SIG-M5 treated with dmso at 0.1 percent for 504 hours (cell line): Measurements from ENCODE around the gene EPHB3.
"Not testable (repeated sequence)": the region's sequence is repeated elsewhere in the genome, so short reads cannot be mapped to it uniquely, and the experiment has no call there.

ENCODE experiments used
- DNase-seq: peaks from one replicate; lab custom pipeline; 2025; ENCODE audit not compliant: unreplicated experiment; lab: John Stamatoyannopoulos, UW

EPHB3 gene

GRCh38 chr3:184597829-184598573 is 36.4 kb downstream of the EPHB3 start:
- DNase-seq: no peak

GRCh38 chr3:184598574-184598927 is 37.0 kb downstream of the EPHB3 start:
- DNase-seq: no peak

GRCh38 chr3:184599143-184599542 is 37.6 kb downstream of the EPHB3 start:
- DNase-seq: no peak

- no peak for DNase-seq
Observed at GRCh38 chr3:184600685-184601377, 39.2 kb downstream of the EPHB3 start.

- DNase-seq: no peak
Observed at GRCh38 chr3:184601576-184602371, 40.2 kb downstream of the EPHB3 start.

- peak; percentile 8 for DNase-seq
Observed at GRCh38 chr3:184602372-184603150, 41.0 kb downstream of the EPHB3 start.

- no peak for DNase-seq
Observed at GRCh38 chr3:184603151-184604030, 41.8 kb downstream of the EPHB3 start.

GRCh38 chr3:184604039-184604601 is 42.5 kb downstream of the EPHB3 start:
- DNase-seq: no peak

- DNase-seq: no peak
Observed at GRCh38 chr3:184604615-184605290, 43.2 kb downstream of the EPHB3 start.

- DNase-seq: no peak
Observed at GRCh38 chr3:184608209-184608608, 46.6 kb downstream of the EPHB3 start.

GRCh38 chr3:184609476-184610244 is 48.1 kb downstream of the EPHB3 start:
- DNase-seq: no peak

GRCh38 chr3:184610245-184610871 is 48.8 kb downstream of the EPHB3 start:
- no peak for DNase-seq

GRCh38 chr3:184611607-184612281 is 50.2 kb downstream of the EPHB3 start:
- no peak for DNase-seq

GRCh38 chr3:184615396-184615795 is 53.8 kb downstream of the EPHB3 start:
- DNase-seq: no peak

GRCh38 chr3:184616436-184616835 is 54.9 kb downstream of the EPHB3 start:
- no peak for DNase-seq

GRCh38 chr3:184617306-184617705 is 55.7 kb downstream of the EPHB3 start:
- not testable (repeated sequence) for DNase-seq

GRCh38 chr3:184618811-184619210 is 57.2 kb downstream of the EPHB3 start:
- DNase-seq: no peak
